SIG-M5 treated with dmso at 0.1 percent for 504 hours (cell line): Measurements from ENCODE around the gene CALM3.
"Not testable (repeated sequence)": the region's sequence is repeated elsewhere in the genome, so short reads cannot be mapped to it uniquely, and the experiment has no call there.

Experiments
- DNase-seq: peaks from one replicate; lab custom pipeline; 2025; ENCODE audit not compliant: unreplicated experiment; lab: John Stamatoyannopoulos, UW

Gene CALM3

DNA sequence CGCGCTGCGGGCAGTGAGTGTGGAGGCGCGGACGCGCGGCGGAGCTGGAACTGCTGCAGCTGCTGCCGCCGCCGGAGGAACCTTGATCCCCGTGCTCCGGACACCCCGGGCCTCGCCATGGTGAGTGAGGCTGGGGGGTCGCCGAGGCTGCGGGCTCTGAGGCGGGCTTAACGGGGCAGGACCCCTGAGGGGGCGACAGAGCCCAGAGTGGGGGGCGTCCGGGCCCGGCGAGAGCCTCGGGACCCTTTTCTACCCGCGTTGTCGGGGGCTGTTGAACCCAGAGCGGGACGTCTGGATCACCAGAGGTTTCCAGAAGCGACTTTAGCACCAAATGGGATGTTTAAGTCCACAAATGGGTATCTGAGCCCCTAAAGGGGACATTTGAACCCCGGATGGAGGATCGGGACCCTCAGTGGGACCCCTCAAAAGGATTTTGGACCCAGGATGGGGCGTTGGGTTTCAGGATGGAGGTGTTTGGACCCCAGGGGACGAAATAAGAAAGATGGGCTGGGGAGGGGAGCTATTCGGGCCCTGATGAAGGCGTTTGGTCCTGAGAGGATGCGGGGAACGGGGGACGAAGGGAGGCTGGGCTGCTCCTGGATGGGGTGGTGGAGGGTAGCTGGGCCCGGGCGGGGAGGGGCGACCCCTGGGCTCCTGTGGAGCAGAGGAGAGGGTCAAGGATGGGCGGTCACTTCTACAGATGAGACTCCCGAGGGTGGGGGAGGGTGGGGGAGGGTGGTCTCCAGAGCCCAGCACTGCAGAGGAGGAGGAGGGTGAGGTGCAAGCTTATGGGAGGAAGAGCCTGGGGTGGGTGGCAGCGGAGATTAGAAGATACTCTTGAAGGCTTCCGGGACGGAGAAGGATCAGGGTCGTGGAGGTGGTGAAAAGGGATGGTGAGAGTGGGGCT, at the start of gene CALM3:
Gene CALM3, plus strand, starts transcription at position 13 of the 907 bp plus-strand sequence. Its CDS starts 105 bp downstream, at position 118.
- no peak for DNase-seq

DNA sequence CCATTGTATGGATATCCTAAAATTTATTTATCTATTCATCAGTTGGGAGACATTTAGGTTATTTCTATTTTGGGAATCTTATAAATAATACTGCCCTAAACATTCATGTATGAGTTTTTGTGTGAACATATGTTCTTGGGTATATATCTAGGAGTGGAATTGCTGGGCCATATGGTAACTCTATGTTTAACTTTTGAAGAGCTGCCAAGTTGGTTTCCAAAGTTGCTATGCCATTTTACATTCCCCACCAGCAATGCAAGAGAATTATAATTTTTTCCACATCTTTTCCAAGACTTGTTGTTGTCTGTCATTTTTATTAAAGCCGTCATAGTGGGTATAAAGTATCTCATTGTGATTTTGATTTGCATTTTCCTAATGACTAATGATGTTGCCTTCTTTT, 48.2 kb upstream of the CALM3 start:
- no peak for DNase-seq

DNA sequence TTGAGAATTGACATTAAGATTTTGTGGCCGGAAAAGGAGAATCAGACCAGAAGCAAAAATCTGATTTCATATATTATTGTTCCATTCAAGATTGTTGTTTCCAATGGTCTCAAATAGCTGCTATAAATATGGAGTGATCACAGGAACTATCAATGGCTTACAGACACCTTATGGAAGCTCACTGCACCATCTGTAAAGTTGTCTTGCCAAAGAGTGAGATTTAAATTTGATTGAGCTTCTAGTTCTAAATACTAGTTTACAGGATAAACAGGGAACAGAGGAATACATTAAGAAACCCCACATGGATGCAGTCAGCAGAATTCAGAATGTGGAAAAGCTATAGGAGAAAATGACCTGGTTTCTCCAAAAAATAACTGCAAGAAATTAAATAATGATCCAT, 47.0 kb upstream of the CALM3 start:
- no peak for DNase-seq

DNA sequence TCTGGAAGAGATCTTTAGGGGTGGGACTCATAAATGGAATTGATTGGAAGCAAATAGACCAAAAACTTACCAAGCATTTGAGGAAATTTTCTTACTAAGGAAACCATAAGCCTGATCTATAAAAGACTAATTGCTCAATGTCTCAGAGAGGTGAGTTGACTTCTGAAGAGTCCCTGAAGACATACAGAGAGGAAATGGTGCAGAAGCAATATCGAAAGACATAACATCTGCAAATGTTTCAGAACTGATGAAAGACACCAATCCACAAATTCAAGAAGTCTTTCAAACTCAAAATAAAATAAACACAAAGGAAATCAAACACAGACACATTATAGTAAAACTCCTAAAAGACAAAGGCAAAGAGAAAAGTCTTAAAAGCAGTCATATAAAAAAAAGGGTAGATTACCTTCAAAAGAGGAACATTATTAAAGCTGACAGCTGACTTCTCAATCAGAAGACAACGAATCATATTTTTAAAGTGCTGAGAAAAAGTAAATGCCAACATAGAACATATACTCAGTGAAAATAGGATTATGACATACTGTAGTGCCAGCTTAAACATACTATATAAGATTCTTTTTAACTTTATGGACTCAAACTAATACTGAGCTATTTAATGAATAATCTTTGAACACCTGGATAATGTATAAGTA, 45.4 kb upstream of the CALM3 start:
- DNase-seq: no peak

DNA sequence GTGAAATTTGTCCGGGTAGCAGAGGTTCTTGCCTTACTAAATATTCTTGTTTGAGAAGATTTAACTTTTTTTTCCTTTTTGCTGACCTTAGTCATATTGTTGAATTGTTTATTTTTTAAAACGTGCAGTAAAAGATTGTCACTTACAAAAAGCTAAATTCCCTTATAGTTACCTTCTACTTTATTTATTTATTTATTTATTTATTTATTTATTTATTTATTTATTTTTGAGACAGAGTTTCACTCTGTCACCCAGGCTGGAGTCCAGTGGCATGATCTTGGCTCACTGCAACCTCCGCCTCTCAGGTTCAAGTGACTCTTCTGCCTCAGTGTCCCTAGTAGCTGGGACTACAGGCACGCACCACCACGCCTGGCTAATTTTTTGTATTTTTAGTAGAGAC, 44.7 kb upstream of the CALM3 start:
- not testable (repeated sequence) for DNase-seq

DNA sequence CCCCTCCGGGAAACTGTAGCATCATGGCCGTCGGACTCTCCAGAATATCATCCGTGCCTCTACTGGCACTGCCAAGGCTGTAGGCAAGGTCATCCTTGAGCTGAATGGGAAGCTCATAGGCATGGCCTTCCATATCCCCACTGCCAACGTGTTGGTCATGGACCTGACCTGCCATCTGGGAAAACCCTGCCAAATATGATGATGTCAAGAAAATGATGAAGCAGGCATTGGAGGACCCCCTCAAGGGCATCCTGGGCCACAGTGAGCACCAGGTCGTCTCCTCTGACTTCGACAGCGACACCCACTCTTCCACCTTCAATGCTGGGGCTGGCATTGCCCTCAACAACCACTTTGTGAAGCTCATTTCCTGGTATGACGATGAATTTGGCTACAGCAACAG, 41.9 kb upstream of the CALM3 start:
- no peak for DNase-seq

DNA sequence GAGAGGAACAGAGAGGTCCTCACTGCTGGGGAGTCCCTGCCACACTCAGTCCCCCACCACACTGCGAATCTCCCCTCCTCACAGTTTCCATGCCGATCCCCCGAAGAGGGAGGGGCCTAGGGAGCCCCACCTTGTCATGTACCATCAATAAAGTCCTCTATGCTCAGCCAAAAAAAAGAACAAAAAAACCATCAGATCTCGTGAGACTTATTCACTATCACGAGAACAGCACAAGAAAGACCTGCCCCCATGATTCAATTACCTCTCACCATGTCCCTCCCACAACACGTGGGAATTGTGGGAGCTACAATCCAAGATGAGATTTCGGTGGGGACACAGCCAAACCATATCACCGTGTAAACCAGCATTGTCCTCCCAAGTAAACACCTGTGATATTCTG, 41.5 kb upstream of the CALM3 start:
- not testable (repeated sequence) for DNase-seq

DNA sequence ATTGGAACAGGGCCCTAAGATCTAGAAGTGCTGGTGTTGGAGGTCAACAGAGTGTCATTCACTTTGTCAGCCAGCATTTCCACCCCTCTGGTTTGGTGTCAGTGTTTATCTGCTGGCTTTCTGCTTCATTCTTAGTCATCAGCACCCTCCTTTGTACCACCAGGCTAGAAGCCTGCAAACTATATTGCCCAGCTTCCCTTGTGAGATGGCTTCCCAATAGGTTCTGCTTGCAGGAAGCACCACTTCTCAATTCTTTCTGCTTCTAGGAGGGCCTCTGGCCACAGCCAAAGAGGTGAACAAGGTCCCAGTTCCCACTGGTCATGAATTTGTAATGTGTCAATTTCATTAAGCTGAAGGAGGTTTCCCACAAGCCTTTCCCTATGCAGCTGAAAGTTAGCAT, 36.4 kb upstream of the CALM3 start:
- no peak for DNase-seq

DNA sequence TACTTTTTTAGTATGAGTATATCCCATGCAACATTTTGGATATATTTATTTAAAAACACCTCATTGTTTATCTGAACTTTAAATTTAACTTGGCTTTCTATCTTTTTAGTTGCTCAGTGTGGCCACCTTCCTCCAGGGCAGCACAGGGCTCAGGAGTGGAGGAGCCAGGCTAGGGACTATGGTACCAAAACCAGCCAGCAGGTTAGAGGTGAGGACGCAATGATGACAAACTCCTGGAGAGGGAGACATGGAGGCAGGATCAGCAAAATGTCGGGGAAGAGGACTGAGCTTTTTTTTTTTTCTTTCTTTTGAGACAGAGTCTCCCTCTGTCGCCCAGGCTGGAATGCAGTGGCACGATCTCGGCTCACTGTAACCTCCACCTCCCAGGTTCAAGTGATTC, 29.6 kb upstream of the CALM3 start:
- DNase-seq: no peak

DNA sequence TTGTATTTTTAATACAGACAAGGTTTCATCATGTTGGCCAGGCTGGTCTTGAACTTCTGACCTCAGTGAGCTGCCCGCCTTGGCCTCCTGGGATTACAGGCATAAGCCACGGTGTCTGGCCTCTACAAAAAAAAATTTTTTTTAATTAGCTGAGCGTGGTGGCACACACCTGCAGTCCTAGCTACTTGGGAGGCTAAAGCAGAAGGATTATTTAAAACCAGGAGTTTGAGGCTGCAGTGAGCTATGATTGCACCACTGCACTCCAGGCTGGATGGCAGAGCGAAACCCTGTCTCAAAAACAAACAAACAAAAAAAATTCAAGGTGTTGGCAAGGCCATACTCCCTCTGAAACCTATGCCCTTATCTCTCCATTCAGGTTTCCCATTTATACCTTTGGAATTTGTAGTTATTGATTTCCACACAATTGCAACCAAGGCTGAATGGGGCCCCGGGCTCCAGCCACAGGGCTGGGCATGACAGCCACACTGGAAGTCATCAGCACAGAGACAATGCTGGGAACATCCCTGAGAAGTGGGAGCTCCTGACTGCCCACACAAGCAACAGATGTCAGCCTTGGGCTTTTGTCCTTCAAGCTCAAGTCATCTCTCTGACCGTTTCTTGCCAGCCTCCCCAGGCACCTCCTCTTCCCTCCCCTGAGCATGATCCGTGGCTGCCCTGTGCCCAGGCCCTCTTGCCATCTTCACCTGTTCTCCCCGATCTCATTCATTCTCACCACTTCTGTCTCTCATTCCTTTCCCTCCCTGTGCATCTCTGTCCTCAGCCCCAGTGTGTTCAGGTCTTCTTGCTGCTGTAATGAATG, 27.2 kb upstream of the CALM3 start:
- no peak for DNase-seq

DNA sequence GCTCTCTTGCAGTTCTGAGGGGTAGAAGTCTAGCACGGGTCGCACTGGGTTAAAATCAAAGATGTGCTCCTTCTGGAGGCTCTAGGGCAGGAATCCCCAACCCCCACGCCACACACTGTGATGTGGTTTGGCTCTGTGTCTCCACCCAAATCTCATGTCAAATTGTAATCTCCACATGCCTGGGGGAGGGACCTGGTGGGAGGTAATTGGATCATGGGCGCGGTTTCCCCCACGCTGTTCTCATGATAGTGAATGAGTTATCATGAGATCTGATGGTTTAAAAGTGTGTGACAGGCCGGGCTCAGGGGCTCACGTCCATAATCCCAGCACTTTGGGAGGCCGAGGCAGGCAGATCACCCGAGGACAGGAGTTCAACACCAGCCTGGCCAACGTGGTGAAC, 26.6 kb upstream of the CALM3 start:
- DNase-seq: no peak

DNA sequence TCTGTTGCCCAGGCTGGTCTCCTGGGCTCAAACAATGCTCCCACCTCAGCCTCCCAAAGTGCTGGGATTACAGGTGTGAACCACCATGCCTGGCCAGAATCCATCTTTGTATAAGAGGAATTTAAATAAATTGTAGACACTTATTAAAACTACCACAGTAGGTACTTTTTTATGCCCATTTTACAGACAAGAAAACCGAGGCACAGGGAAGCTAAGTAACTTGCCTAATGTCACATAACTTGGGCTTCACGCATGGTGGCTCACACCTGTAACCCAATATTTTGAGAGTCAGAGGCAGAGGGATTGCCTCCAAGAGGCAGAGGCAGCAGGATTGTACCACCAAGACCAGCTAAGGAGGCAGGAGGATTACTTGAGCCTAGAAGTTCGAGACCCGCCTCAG, 22.7 kb upstream of the CALM3 start:
- no peak for DNase-seq

DNA sequence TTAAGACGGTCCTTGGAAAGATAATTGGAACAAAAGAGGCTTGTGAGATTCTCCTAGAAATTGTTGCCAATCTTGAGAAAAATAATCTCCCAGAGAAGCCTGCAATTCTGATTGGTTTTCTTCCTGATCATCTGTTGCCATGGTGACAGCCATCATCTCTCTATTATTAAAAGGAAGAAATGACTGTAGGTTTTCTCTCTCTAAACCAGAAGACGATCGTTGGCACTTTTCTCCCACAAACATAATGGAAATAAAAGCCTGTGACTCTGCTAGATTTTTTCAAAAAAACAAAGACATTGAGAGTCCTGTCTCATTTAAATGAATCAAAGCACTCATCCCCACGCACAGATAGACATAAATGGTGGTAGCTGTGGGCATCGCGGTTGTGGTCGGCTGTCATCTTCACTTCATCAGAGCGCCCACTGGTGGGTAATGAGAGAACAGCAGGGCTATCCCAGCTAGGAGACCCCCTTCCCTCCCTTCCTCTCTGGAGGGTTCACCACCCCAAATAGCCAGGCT, 21.7 kb upstream of the CALM3 start:
- no peak for DNase-seq

DNA sequence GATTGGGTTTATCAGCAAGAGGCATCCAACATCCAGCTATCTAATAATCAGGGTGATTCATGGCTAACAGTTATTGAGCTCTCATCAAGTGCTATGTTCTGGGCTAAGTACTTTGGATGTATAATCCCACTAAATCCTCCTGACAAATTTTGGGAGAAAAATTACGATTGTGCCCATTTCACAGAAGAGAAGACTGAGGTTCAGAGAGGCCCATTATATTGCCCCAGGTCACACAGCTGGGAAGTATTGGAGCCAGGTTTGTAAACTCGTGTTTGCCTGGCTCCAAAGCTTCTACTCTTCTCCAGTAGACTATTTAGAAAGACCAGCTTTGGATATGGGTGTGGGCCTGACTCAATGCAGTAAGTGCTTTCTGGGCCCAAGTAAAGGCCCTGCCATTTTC, 20.9 kb upstream of the CALM3 start:
- DNase-seq: no peak

DNA sequence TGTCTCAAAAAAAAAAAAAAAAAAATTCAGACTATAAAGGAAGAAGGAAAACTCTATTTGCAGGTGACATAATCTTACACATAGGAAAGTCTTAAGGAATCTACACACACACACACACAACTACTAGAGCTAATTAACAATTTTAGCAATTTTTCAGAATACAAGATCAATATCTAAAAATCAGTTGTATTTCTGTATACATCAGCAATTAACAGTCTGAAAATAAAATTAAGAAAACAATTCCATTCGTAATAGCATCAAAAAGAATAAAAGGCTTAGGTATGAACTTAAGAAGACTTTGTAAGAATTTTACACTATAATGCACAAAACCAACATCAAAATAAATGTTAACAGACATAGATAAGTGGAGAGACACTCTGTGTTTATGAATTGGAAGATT, 15.6 kb upstream of the CALM3 start:
- no peak for DNase-seq

DNA sequence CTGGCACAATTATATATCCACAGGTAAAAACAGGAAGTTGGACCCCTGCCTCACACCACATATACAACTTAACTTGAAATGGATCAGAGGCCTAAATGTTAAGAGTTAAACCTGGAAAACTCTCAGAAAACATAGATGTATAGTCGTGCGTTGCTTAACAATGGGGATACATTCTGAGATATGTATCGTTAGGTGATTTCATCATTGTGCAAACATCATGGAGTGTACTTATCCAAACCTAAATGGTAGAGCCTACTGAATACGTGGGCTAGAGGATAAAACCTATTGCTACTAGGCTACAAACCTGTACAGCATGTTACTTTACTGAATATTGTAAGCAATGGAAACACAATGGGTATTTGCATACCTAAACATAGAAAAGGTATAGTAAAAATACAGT, 14.8 kb upstream of the CALM3 start:
- no peak for DNase-seq

DNA sequence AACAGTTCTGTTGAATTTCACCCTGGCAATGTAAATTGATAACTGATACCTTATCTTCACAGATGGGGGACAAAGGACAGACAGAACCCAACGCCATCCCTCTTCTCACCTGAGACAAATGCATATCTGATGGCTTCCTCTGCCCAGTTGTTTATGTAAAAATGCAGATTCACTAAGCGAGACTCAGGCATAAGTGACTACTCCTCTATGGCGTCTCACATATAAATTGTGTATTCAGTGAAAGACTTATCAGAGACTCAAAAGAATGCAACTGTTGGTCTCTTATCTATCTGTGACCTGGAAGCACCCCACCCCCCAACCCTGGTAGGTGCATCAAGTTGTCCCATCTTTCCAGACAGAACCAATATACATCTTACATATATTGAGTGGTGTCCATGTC, 13.3 kb upstream of the CALM3 start:
- DNase-seq: no peak

DNA sequence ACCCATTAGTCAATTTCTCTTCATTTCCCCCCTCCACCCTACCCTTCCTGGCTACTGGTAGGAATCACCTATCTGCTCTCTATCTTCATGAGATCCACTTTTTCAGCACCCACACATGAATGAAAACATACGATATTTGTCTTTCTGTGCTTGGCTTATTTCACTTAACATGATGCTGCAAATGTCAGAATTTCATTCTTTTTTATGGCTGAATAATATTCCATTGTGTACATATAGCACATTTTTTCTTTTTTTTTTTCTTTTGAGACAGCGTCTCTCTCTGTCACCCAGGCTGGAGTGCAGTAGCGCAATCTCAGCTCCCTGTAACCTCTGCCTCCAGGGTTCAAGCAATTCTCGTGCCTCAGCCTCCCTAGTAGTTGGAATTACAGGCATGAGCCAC, 9.9 kb upstream of the CALM3 start:
- DNase-seq: no peak

DNA sequence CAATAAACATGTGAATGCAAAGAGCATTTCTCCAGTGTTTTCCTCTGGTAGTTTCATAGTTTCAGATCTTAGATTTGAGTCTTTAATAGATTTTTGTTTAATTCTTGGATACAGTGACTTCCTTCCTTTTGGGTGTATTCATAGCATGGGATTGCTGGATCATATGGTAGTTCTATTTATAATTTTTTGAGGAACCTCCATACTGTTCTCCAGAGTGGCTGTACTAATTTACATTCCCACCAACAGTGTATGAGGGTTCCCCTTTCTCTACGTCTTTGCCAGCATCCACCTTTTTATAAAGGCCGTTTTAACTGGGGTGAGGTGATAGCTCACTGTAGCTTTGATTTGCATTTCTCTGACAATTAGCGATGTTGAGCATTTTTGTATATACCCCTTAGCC, 9.3 kb upstream of the CALM3 start:
- no peak for DNase-seq

DNA sequence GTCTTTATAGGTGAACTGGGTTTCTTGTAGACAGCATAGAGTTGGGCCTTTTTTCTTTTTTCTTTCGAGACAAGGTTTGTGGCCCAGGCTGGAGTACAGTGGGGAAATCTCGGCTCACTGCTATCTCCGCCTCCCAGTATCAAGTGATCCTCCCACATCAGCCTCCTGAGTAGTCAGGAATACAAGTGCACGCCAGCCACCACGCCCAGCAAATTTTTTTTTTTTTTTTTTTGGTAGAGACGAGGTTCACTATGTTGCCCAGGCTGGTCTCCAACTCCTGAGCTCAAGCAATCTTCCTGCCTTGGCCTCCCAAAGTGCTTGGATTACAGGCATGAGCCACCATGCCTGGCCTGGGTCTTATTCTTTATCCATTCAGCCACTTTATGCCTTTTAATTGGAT, 5.1 kb upstream of the CALM3 start:
- DNase-seq: no peak

DNA sequence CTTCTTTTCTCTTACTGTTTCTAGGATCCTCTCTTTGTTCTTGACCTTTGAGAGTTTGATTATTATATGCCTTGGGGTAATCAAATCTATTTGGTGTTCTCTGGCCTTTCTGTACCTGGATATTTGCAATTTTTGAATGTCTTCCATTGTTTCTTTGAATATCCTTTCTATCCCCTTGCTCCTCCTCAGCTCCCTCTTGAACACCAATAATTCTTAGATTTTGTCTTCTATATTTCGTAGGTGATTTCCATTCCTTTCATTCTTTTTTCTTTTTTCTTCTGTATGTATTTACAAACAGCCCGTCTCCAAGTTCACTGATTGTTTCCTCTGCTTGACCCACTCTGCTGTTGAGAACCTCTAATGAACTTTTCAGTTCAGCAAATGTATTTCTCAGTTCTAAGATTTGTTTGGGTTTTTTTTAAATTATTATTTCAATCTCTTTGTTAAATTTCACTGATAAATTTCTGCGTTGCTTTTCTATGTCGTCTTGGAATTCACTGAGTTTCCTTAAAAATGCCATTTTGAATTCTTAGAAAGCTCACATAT, 2.7 kb upstream of the CALM3 start:
- no peak for DNase-seq
